GM19468 (cell line): Measurements from ENCODE around the gene YIPF6.
"Not testable (repeated sequence)": the region's sequence is repeated elsewhere in the genome, so short reads cannot be mapped to it uniquely, and the experiment has no call there.

Experiments
- ATAC-seq: cut with Tn5 transposase; IDR thresholded peaks from one replicate; pipeline ENCODE4 v1.9.1; 2021; ENCODE audit warnings: mild to moderate bottlenecking, moderate library complexity, moderate number of reproducible peaks; ENCODE audit not compliant: unreplicated experiment; ENCODE audit errors: extremely low read depth

The YIPF6 gene

DNA sequence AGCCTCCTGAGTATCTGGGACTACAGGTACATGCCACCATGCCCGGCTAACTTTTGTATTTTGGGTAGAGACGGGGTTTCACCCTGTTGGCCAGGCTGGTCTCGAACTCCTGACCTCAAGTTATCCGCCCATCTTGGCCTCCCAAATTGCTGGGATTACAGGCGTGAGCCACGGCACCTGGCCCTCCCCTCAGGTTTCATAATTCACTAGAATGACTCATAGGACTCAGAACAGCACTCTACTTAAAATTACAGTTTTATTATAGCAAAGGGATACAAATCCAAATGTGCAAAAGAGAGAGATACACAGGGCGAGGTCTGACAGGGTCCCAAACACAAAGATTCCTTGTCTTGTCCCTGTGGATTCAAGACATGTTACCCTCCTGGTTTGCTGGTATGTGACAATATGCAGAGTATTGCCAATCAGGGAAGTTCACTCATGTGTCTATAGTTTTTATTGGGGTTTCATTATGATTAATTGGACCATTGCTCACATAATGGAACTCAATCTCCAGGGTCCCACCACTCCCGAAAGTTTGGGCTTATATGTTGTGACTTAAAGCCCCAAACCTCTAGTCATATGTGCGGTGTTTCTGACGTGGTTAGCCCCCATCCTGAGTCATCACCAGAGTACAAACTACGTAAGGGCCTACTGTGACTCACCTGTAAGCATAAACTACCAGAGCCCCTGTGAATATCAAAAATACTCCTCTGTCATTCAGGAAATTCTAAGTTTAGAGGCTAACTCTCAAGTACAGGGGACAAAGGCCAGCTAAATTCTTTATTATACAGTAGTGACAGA, 5.2 kb downstream of the YIPF6 start:
- ATAC-seq, result no peak

- ATAC-seq, result no peak
Measured at GRCh38 chrX:68506649-68507048, 7.8 kb downstream of the YIPF6 start.

GRCh38 chrX:68508799-68509198, 9.9 kb downstream of the YIPF6 start:
- no peak for ATAC-seq

- no peak for ATAC-seq
Measured at GRCh38 chrX:68511255-68511654, 12.4 kb downstream of the YIPF6 start.

DNA sequence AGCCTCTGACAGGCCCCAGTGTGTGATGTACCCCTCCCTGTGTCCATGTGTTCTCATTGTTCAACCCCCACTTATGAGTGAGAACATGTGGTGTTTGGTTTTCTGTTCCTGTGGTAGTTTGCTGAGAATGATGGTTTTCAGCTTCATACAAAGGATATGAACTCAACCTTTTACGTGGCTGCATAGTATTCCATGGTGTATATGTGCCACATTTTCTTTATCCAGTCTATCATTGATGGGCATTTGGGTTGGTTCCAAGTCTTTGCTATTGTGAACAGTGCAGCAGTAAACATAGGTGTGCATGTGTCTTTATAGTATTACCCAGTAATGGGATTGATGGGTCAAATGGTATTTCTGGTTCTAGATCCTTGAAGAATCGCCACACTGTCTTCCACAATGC, 25.8 kb downstream of the YIPF6 start:
- not testable (repeated sequence) for ATAC-seq

DNA sequence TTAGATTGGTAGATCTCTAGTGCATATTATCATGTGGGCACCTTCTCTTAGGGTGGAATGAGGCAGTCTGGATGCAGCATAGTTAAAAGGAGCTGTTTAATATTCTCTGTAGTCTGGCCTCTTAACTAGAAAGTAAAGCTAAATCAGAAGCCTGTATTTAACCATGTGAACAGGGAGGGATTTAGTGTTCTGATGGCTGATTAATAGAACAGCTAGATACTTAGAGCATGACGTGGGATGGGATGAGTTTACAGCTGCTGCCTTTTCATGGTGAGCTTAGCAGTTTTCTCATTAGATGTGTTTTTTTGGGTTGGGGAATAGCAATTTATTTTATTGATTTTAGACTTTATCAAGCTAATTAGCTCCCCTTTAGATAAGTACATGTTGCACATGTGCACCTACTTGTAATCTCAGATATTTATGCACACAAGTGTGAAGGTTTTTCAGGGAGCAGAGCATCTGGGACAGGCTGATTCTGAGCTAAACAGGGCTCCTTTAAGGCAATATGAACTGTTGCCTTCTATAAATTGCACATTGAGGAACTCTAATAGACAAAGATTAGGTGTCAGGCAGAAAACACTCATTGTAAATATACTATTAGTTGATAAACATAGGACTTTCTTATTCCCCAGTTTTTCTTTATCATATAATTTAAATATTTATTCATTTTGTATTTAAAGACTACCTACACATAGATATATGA, 34.1 kb downstream of the YIPF6 start:
- ATAC-seq, result no peak

GRCh38 chrX:68533656-68534055, 34.8 kb downstream of the YIPF6 start:
- no peak for ATAC-seq

- no peak for ATAC-seq
Measured at GRCh38 chrX:68534691-68535090, 35.8 kb downstream of the YIPF6 start.

- no peak for ATAC-seq
Measured at GRCh38 chrX:68536429-68536828, 37.6 kb downstream of the YIPF6 start.

DNA sequence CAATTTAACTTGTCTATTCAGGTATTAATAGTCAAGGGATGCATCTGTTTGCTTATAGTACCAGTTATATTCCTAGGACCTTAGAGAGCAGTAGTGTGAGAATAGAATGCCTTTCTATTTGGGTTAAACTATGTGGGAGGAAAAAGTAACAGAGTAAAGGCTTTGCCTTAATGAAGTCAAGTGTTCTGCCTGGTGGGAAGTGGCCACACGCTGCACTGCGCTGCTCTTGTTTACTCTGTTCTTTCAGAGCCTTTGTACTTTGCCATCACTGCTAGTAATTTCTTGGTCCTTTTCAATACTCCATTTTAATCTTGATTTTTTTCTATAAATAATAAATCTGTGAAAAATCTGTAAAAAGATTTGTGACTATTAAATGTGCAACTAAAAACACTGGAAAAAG, 38.0 kb downstream of the YIPF6 start:
- no peak for ATAC-seq

GRCh38 chrX:68550193-68550592, 51.3 kb downstream of the YIPF6 start:
- no peak for ATAC-seq

DNA sequence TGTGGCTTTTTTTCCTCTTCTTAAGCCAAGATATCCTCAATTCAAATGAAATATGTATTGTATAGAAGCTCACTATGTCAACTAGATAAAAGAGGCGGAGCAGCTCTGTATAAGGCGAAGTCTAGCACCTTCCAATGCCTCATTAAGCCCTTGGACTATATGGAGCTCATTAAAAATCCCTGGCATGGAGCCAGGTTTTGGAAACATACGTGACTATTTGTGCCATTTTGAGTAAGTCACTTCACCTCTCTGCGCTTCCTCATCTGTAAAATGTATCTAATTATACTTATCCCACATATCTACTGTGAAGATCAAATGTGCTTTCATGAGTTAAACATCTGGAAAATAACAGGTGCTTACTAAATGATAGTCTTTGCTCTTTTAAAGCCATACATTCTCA, 57.2 kb downstream of the YIPF6 start:
- no peak for ATAC-seq

DNA sequence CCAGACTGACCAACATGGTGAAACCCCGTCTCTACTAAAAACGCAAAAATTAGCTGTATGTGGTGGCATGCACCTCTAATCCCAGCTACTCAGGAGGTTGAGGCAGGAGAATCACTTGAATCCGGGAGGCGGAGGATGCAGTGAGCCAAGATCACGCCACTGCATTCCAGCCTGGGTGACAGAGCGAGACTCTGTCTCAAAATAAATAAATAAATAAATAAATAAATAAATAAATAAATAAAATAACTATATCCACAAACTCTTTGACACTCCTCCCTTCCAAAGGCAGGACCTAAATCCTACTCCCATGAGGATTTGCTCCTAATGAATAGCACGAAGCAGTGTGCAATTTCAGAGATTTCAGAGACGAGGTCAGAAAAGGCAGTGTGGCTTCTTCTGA, 58.3 kb downstream of the YIPF6 start:
- not testable (repeated sequence) for ATAC-seq

DNA sequence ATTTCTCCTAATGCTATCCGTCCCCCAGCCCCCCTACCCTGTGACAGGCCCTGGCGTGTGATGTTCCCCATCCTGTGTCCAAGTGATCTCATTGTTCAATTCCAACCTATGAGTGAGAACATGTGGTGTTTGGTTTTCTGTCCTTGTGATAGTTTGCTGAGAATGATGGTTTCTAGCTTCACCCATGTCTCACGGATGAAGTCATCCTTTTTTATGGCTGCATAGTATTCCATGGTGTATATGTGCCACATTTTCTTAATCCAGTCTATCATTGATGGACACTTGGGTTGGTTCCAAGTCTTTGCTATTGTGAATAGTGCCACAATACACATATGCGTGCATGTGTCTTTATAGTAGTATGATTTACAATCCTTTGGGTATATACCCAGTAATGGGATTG, 61.1 kb downstream of the YIPF6 start:
- not testable (repeated sequence) for ATAC-seq

- no peak for ATAC-seq
Measured at GRCh38 chrX:68568136-68568535, 69.3 kb downstream of the YIPF6 start.

- ATAC-seq, result no peak
Measured at GRCh38 chrX:68570598-68570997, 71.7 kb downstream of the YIPF6 start.

GRCh38 chrX:68571292-68571609, 72.4 kb downstream of the YIPF6 start:
- ATAC-seq, result no peak

DNA sequence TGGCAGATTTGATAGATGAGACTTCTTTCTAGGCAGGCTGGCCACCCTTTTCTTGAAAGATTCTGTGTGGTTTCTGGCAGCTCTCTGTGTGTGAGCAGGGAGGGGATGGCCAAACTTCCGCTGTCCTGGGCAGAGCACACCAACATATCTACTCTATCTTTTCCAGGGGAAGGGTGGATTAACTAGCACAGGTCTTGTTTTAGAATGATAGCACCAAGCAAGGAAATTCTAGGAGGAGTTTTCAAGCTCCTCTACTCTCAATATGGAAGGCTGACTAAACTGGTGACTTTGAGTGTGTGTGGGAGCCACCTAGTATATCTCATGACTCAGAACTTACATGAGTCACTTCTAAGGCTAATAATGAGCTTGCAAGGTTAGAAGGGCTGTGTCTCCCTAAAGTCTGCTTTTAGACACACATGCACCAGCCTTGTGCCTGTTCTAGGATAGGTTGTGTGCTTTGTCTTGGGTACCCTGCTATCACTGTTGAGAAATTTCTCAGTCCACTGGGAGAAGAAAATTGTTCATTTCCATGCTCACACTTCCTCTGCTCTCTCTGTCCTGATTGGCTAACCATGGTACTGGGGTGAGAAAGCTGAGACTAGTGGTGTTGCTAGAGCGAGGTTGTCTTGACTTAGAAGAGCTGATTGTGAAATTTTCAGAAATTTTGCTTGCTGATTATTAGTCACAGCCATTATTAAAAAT, 72.9 kb downstream of the YIPF6 start:
- peak; percentile 68 for ATAC-seq

GRCh38 chrX:68574240-68574639, 75.4 kb downstream of the YIPF6 start:
- ATAC-seq, result no peak

DNA sequence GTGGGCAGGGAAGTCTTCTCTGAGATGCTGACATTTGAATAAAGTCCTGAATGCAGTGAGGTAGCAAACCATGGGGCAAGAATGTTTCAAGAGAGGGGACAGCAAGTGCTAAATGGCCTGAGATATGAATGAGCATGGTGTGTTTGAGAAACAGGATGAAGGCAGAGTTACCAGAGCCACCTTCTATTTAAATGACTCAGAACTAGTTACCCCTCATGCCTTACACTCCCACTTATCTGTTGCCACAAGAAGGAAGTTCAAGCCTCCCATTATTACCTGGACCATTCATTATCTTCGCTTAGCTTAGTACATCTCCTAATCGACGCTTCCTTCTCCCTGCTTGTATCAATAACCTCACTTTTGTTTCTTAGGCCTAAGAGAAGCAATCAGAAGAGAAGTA, 81.0 kb downstream of the YIPF6 start:
- no peak for ATAC-seq

DNA sequence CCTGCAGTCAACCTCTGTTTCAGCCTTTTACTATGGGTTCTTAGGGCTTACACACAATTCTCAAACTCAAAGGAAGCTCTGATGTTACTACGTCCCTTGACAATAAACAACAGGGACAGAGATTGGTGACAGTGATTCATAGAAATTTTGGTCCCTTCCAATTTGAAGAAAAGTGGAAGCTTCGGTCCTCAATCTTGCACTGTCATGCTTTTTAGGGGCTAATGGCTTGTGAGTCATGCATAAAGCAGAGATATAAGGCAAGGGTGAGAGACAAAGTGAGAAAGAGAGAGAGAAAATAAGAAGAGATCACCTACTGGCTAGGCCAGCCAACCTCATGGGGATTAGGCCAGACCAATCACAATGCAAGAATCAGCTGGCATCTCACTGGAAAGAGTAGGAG, 85.4 kb downstream of the YIPF6 start:
- ATAC-seq, result no peak
